ENCODE data around the gene RBM33.

The RBM33 gene

GRCh38 chr7:155758348-155758747 lies 113.9 kb downstream of the RBM33 start:
- ATAC-seq (ENCODE audit: low read depth) = no peak
- H3K9me3 ChIP-seq (ENCODE audit: severe bottlenecking) = no peaks in the 10 kb centered on the region
- H3K27me3 ChIP-seq (ENCODE audit: insufficient read depth, poor library complexity, severe bottlenecking) = no peaks in the 10 kb centered on the region
- no peak for TF ChIP-seq CTCF (IDR thresholded peaks at IDR 0.05; ENCODE audit: poor library complexity, severe bottlenecking)
- peaks cover 11% of the 10 kb centered on the region for H3K36me3 ChIP-seq (ENCODE audit: low read depth)
- no peak overlapping the region for H3K27ac ChIP-seq (ENCODE audit: poor library complexity, severe bottlenecking)
- no peaks in the 10 kb centered on the region for H3K4me1 ChIP-seq (ENCODE audit: insufficient read depth, poor library complexity, severe bottlenecking)
- DNase-seq (ENCODE audit: low spot score) = no peak
- H3K4me3 ChIP-seq (ENCODE audit: severe bottlenecking) = no peak overlapping the region

GRCh38 chr7:155759740-155760430 lies 115.4 kb downstream of the RBM33 start:
- ATAC-seq (ENCODE audit: low read depth) (no peak), DNase-seq (ENCODE audit: low spot score) (no peak)
- Histone ChIP-seq H3K36me3 (ENCODE audit: low read depth) (peaks cover 26% of the 10 kb centered on the region), H3K4me1 (ENCODE audit: insufficient read depth, poor library complexity, severe bottlenecking) (no peaks in the 10 kb centered on the region), H3K4me3 (ENCODE audit: severe bottlenecking) (no peak overlapping the region), H3K27me3 (ENCODE audit: insufficient read depth, poor library complexity, severe bottlenecking) (no peaks in the 10 kb centered on the region), H3K9me3 (ENCODE audit: severe bottlenecking) (no peaks in the 10 kb centered on the region), H3K27ac (ENCODE audit: poor library complexity, severe bottlenecking) (no peak overlapping the region)
- TF ChIP-seq CTCF (IDR thresholded peaks at IDR 0.05; ENCODE audit: poor library complexity, severe bottlenecking) = no peak

GRCh38 chr7:155761162-155761561 lies 116.7 kb downstream of the RBM33 start:
- H3K4me3 ChIP-seq (ENCODE audit: severe bottlenecking) = no peak overlapping the region
- DNase-seq (ENCODE audit: low spot score) (no peak), ATAC-seq (ENCODE audit: low read depth) (no peak)
- TF ChIP-seq CTCF (IDR thresholded peaks at IDR 0.05; ENCODE audit: poor library complexity, severe bottlenecking) = no peak
- H3K27me3 ChIP-seq (ENCODE audit: insufficient read depth, poor library complexity, severe bottlenecking) = no peaks in the 10 kb centered on the region
- peaks cover 35% of the 10 kb centered on the region for H3K36me3 ChIP-seq (ENCODE audit: low read depth)
- H3K9me3 ChIP-seq (ENCODE audit: severe bottlenecking) = no peaks in the 10 kb centered on the region
- no peak overlapping the region for H3K27ac ChIP-seq (ENCODE audit: poor library complexity, severe bottlenecking)
- no peaks in the 10 kb centered on the region for H3K4me1 ChIP-seq (ENCODE audit: insufficient read depth, poor library complexity, severe bottlenecking)

- no peak for TF ChIP-seq CTCF (IDR thresholded peaks at IDR 0.05; ENCODE audit: poor library complexity, severe bottlenecking)
- H3K27ac ChIP-seq (ENCODE audit: poor library complexity, severe bottlenecking) = no peak overlapping the region
- H3K9me3 ChIP-seq (ENCODE audit: severe bottlenecking) = no peaks in the 10 kb centered on the region
- H3K27me3 ChIP-seq (ENCODE audit: insufficient read depth, poor library complexity, severe bottlenecking) = no peaks in the 10 kb centered on the region
- DNase-seq (ENCODE audit: low spot score) (no peak), ATAC-seq (ENCODE audit: low read depth) (no peak)
- peaks cover 38% of the 10 kb centered on the region for H3K36me3 ChIP-seq (ENCODE audit: low read depth)
- no peak overlapping the region for H3K4me3 ChIP-seq (ENCODE audit: severe bottlenecking)
- no peaks in the 10 kb centered on the region for H3K4me1 ChIP-seq (ENCODE audit: insufficient read depth, poor library complexity, severe bottlenecking)
Observed at GRCh38 chr7:155762036-155762435, 117.6 kb downstream of the RBM33 start.

- no peak for ATAC-seq (ENCODE audit: low read depth)
- no peak overlapping the region for H3K4me3 ChIP-seq (ENCODE audit: severe bottlenecking)
- no peak overlapping the region for H3K27ac ChIP-seq (ENCODE audit: poor library complexity, severe bottlenecking)
- no peak for TF ChIP-seq CTCF (IDR thresholded peaks at IDR 0.05; ENCODE audit: poor library complexity, severe bottlenecking)
- H3K36me3 ChIP-seq (ENCODE audit: low read depth) = peaks cover 44% of the 10 kb centered on the region
- no peak for DNase-seq (ENCODE audit: low spot score)
- H3K4me1 ChIP-seq (ENCODE audit: insufficient read depth, poor library complexity, severe bottlenecking) = no peaks in the 10 kb centered on the region
- no peaks in the 10 kb centered on the region for H3K9me3 ChIP-seq (ENCODE audit: severe bottlenecking)
- no peaks in the 10 kb centered on the region for H3K27me3 ChIP-seq (ENCODE audit: insufficient read depth, poor library complexity, severe bottlenecking)
Observed at GRCh38 chr7:155762655-155763054, 118.2 kb downstream of the RBM33 start.
